Lower leg skin (tissue), 3 donors: Measurements from ENCODE around the gene MRPL10.

ENCODE experiments used
- CTCF ChIP-seq, 3 donors: fragments of 450-650 bp; IDR thresholded peaks; one replicate each; pipeline ENCODE4 v1.5.1; 2016; ENCODE audit warnings: antibody characterized with exemption in 3 of 3, mild to moderate bottlenecking in 3 of 3, moderate library complexity in 2 of 3
- POLR2A ChIP-seq, 2 donors: fragments of 450-650 bp; IDR thresholded peaks; one replicate each; pipeline ENCODE4 v1.6.1; 2016 to 2017; ENCODE audit warnings: antibody characterized with exemption in 2 of 2, mild to moderate bottlenecking in 1 of 2, moderate library complexity in 1 of 2

- no peak for TF ChIP-seq CTCF (IDR thresholded peaks at IDR 0.05)
- no peak for TF ChIP-seq POLR2A (IDR thresholded peaks at IDR 0.05)
Measured at GRCh38 chr17:47862621-47863440, 31.5 kb upstream of the MRPL10 start.
